GM23338 (cell line): ENCODE measurements around the gene MKRN2.

Source experiments
- CREB1 ChIP-seq: fragments of 250-450 bp; sonication (Bioruptor Pico); IDR thresholded peaks from 2 replicates; pipeline ENCODE4 v1.5.0; 2020; ENCODE audit warnings: low read depth, mild to moderate bottlenecking, moderate library complexity
- CTCF ChIP-seq, 2 experiments: fragments of 200-600 bp in 1 of 2; sonication (generic) in 1 of 2; conservative IDR thresholded peaks; 2 replicates each; pipeline versions ENCODE4 v1.5.1 to v1.6.1; 2016 to 2017; ENCODE audit warnings: antibody characterized with exemption in 2 of 2, low read depth in 2 of 2, mild to moderate bottlenecking in 2 of 2, moderate library complexity in 1 of 2
- ETS1 ChIP-seq: IDR thresholded peaks from 2 replicates; pipeline ENCODE4 v1.6.1; 2016; ENCODE audit warnings: antibody characterized with exemption
- EZH2 ChIP-seq: fragments of 200-600 bp; sonication (generic); IDR thresholded peaks from one replicate; pipeline ENCODE4 v1.8.0; 2017; ENCODE audit warnings: antibody characterized with exemption, mild to moderate bottlenecking, low read depth; ENCODE audit not compliant: unreplicated experiment
- EZH2phosphoT487 ChIP-seq: fragments of 200-600 bp; sonication (generic); IDR thresholded peaks from one replicate; pipeline ENCODE4 v1.8.1; 2018; ENCODE audit warnings: antibody characterized with exemption; ENCODE audit not compliant: unreplicated experiment
- JUNB ChIP-seq: IDR thresholded peaks from one replicate; pipeline ENCODE4 v1.6.1; 2016; ENCODE audit warnings: antibody characterized with exemption; ENCODE audit not compliant: unreplicated experiment
- NANOG ChIP-seq: IDR thresholded peaks from 2 replicates; pipeline ENCODE4 v1.6.1; 2016; ENCODE audit warnings: antibody characterized with exemption, borderline replicate concordance
- POLR2AphosphoS5 ChIP-seq: IDR thresholded peaks from 2 replicates; pipeline ENCODE4 v1.6.1; 2016; ENCODE audit warnings: antibody characterized with exemption, low read depth
- REST ChIP-seq: IDR thresholded peaks from one replicate; pipeline ENCODE4 v1.6.1; 2018; ENCODE audit warnings: antibody characterized with exemption; ENCODE audit not compliant: unreplicated experiment
- STAT1 ChIP-seq: IDR thresholded peaks from one replicate; pipeline ENCODE4 v1.6.1; 2016; ENCODE audit warnings: antibody characterized with exemption; ENCODE audit not compliant: unreplicated experiment
- ZNF114 ChIP-seq: fragments of 250-450 bp; sonication (Bioruptor Pico); IDR thresholded peaks from 2 replicates; pipeline ENCODE4 v1.5.0; 2020; ENCODE audit warnings: mild to moderate bottlenecking, moderate library complexity
- ZNF331 ChIP-seq: fragments of 250-450 bp; sonication (Bioruptor Pico); IDR thresholded peaks from 2 replicates; pipeline ENCODE4 v1.5.0; 2020; ENCODE audit warnings: low read depth, mild to moderate bottlenecking, moderate library complexity
- ZNF462 ChIP-seq: fragments of 250-450 bp; sonication (Bioruptor Pico); IDR thresholded peaks from 2 replicates; pipeline ENCODE4 v1.5.0; 2020; ENCODE audit warnings: mild to moderate bottlenecking, moderate library complexity

- TF ChIP-seq REST (no peak), CTCF (conservative IDR thresholded peaks at IDR 0.05; ENCODE audit: low read depth in 2 of 2) (no peak), CREB1 (CRISPR knock-in tag) (no peak), EZH2 (no peak), ZNF462 (CRISPR knock-in tag) (no peak), ZNF331 (CRISPR knock-in tag) (no peak), POLR2AphosphoS5 (no peak), ETS1 (no peak), EZH2phosphoT487 (no peak), NANOG (no peak), JUNB (no peak), ZNF114 (CRISPR knock-in tag) (no peak), STAT1 (no peak)
Measured at GRCh38 chr3:12566976-12567375, 10.1 kb downstream of the MKRN2 start.
